Gastroesophageal sphincter (tissue), 4 donors: Measurements from ENCODE around the gene CRABP2. TPM values are rescaled to one million over a fixed set of nuclear protein-coding genes. Genes with fewer than 3 reads are reported as not detected.

ENCODE experiments used
- ATAC-seq: fragments of 150-250 bp; one replicate; pipeline ENCODE4 v1.9.1; 2016; ENCODE audit warnings: mild to moderate bottlenecking, moderate library complexity
- H3K27ac ChIP-seq, 4 donors: fragments of 200-600 bp; sonication (generic) in 3 of 4; 1 replicate in 3 of 4; 2 replicates in 1 of 4; pipeline ENCODE4 v1.5.1; 2016 to 2019
- H3K27me3 ChIP-seq: fragments of 200-600 bp; sonication (generic); one replicate; pipeline ENCODE4 v1.5.1; 2019
- H3K36me3 ChIP-seq, 2 donors: fragments of 200-600 bp; sonication (generic); one replicate each; pipeline ENCODE4 v1.5.1; 2019; ENCODE audit warnings: control low read depth in 1 of 2
- H3K4me1 ChIP-seq, 3 donors: fragments of 200-600 bp; sonication (generic); 1 replicate in 2 of 3; 2 replicates in 1 of 3; pipeline ENCODE4 v1.5.1; 2016 to 2019; ENCODE audit warnings: control low read depth in 2 of 3
- H3K4me3 ChIP-seq, 2 donors: fragments of 200-600 bp; sonication (generic); one replicate each; pipeline ENCODE4 v1.5.1; 2019; ENCODE audit warnings: mild to moderate bottlenecking in 1 of 2, moderate library complexity in 1 of 2
- H3K9me3 ChIP-seq, 3 donors: fragments of 200-600 bp; sonication (generic); one replicate each; pipeline ENCODE4 v1.5.1; 2017 to 2019; ENCODE audit warnings: control low read depth in 2 of 3
- EP300 ChIP-seq: sonication (generic); formaldehyde crosslinking; IDR thresholded peaks from one replicate; pipeline ENCODE4 v1.6.1; 2017; ENCODE audit warnings: antibody characterized with exemption, mild to moderate bottlenecking
- POLR2A ChIP-seq, 2 donors: fragments of 450-650 bp; IDR thresholded peaks; one replicate each; pipeline ENCODE4 v1.6.1; 2017; ENCODE audit warnings: antibody characterized with exemption in 2 of 2, mild to moderate bottlenecking in 2 of 2, moderate library complexity in 1 of 2
- POLR2AphosphoS5 ChIP-seq: sonication (generic); formaldehyde crosslinking; IDR thresholded peaks from one replicate; pipeline ENCODE4 v1.6.1; 2017; ENCODE audit warnings: antibody characterized with exemption
- WGBS, 2 donors: methylation state at CpG; one replicate each; pipeline ENCODE4 v1.1.5; 2018; ENCODE audit warnings: low coverage in 1 of 2; 5-methylcytosine and 5-hydroxymethylcytosine counted together
- total RNA-seq, 4 donors: library from RNA; depleted of rRNA; stranded (reverse); fragments of >200 nt; gene quantifications; one replicate each; pipeline ENCODE4 v1.1.0, GENCODE V29; 2016
- TF ChIP-seq, protein P1 (sequence below), 4 experiments: fragments of 200-600 bp in 2 of 4; fragments of 450-650 bp in 2 of 4; sonication (generic) in 1 of 4; IDR thresholded peaks; one replicate each; pipeline ENCODE4 v1.5.1; 2017 to 2019; ENCODE audit warnings: antibody characterized with exemption in 4 of 4, mild to moderate bottlenecking in 2 of 4, moderate library complexity in 2 of 4

The CRABP2 gene
- total RNA-seq, 4 donors from 2014 or later = 0.54 to 36.7 (median 6.0) TPM

DNA sequence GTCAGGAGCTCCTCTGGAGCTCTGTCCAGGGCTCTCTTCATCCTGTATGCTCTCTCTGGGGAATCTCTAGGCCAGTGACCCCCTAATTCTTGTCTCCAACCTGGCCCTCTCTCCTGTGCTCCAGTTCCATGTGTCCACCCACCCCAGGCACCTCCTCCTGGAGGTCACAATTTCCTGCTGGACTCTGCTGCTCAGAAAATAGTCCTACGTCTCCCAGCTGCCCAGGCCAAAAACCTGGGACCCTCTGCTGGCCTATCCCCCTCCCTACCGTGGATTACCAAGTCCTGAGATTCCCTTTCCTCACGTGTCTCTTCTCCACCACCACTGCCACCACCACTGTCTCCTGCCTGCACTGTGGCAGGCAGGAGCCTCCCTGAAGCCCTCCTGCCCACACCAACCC, 39.8 kb downstream of the CRABP2 start:
- H3K27ac ChIP-seq = peak overlapping the region in 3 of 4 donors; percentile 81 to 85 (median 84)
- TF ChIP-seq, protein P1, sequence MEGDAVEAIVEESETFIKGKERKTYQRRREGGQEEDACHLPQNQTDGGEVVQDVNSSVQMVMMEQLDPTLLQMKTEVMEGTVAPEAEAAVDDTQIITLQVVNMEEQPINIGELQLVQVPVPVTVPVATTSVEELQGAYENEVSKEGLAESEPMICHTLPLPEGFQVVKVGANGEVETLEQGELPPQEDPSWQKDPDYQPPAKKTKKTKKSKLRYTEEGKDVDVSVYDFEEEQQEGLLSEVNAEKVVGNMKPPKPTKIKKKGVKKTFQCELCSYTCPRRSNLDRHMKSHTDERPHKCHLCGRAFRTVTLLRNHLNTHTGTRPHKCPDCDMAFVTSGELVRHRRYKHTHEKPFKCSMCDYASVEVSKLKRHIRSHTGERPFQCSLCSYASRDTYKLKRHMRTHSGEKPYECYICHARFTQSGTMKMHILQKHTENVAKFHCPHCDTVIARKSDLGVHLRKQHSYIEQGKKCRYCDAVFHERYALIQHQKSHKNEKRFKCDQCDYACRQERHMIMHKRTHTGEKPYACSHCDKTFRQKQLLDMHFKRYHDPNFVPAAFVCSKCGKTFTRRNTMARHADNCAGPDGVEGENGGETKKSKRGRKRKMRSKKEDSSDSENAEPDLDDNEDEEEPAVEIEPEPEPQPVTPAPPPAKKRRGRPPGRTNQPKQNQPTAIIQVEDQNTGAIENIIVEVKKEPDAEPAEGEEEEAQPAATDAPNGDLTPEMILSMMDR (IDR thresholded peaks at IDR 0.05) = no peak
- no peak for TF ChIP-seq POLR2AphosphoS5
- no peak for TF ChIP-seq POLR2A (IDR thresholded peaks at IDR 0.05)
- no peak for TF ChIP-seq EP300
- H3K9me3 ChIP-seq = no peaks in the 10 kb centered on the region
- no peaks in the 10 kb centered on the region for H3K27me3 ChIP-seq
- peaks cover 2 to 100% (median 83%) of the 10 kb centered on the region in 3 donors for H3K4me1 ChIP-seq
- ATAC-seq = no peak
- H3K36me3 ChIP-seq = no peaks in the 10 kb centered on the region
- no peak overlapping the region for H3K4me3 ChIP-seq
- 37 to 54% methylated on average over 2 to 3 of the region's 3 CpGs for WGBS, 2 donors

GRCh38 chr1:156664767-156665411, 40.5 kb downstream of the CRABP2 start:
- ATAC-seq = no peak
- Histone ChIP-seq H3K27ac (peak overlapping the region in 3 of 4 donors; percentile 81 to 85 (median 84)), H3K4me1 (peaks cover 2 to 100% (median 82%) of the 10 kb centered on the region in 3 donors), H3K27me3 (no peaks in the 10 kb centered on the region), H3K9me3 (no peaks in the 10 kb centered on the region), H3K4me3 (no peak overlapping the region), H3K36me3 (no peaks in the 10 kb centered on the region)
- WGBS, 2 donors = 48 to 83% methylated on average over 1 to 6 of the region's 16 CpGs
- TF ChIP-seq, protein P1 (IDR thresholded peaks at IDR 0.05) = no peak

DNA sequence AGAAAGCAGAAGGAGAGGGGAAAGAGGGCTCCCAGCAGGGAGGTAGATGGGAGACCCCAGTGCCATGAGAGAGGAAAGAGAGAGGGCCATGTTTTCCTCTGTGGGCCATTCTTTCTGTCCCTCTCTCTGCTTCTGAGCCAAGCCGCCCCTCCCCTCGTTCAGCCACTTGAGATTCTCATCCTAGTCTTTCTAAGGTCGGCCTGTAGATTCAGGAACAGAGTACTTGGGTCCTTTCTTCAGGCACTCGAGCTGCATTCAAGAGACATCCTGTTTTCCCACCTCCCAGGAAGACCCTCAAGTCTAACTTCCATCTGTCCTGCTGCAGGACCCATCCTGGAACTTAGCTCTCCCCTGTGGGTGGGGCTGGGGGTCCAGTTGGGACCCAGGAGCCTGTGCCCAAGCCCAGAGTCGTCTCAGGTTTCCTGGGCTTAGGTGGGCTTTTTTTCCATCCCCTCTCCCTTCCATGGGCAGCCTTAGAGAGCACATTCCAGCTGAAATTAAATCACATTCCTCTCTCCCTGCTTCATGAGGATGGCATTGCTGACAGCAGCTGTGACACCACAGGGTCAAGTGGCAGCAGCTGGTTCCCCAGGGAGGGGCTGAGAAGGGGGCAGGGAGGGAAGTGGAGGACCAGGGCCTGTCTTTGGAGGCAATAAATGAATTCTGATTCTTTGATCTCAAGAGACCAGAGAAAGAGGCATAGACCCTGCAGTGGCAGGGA, 41.2 kb downstream of the CRABP2 start:
- WGBS, 2 donors = 49% methylated on average over 4 to 5 of the region's 5 CpGs
- ATAC-seq = no peak
- Histone ChIP-seq H3K36me3 (no peaks in the 10 kb centered on the region), H3K4me1 (peaks cover 2 to 100% (median 82%) of the 10 kb centered on the region in 3 donors), H3K27me3 (no peaks in the 10 kb centered on the region), H3K27ac (peak overlapping the region in 3 of 4 donors; percentile 81 to 85 (median 84)), H3K4me3 (no peak overlapping the region), H3K9me3 (no peaks in the 10 kb centered on the region)
- TF ChIP-seq, protein P1 (IDR thresholded peaks at IDR 0.05) = no peak
- TF ChIP-seq POLR2AphosphoS5 (no peak), POLR2A (IDR thresholded peaks at IDR 0.05) (no peak), EP300 (no peak)

- Histone ChIP-seq H3K27ac (peak overlapping the region in 3 of 4 donors; percentile 81 to 85 (median 84)), H3K4me1 (peaks cover 2 to 94% (median 76%) of the 10 kb centered on the region in 3 donors), H3K9me3 (no peaks in the 10 kb centered on the region), H3K27me3 (peaks cover 2% of the 10 kb centered on the region), H3K4me3 (no peak overlapping the region), H3K36me3 (no peaks in the 10 kb centered on the region)
- TF ChIP-seq EP300 (no peak), POLR2A (IDR thresholded peaks at IDR 0.05) (no peak), POLR2AphosphoS5 (no peak)
- TF ChIP-seq, protein P1 (IDR thresholded peaks at IDR 0.05) = no peak
- 6 to 35% methylated on average over 2 to 5 of the region's 5 CpGs for WGBS, 2 donors
- no peak for ATAC-seq
Measured at GRCh38 chr1:156663178-156663577, 42.2 kb downstream of the CRABP2 start.

- ATAC-seq = no peak
- H3K4me1 ChIP-seq = peaks cover 2 to 94% (median 73%) of the 10 kb centered on the region in 3 donors
- H3K36me3 ChIP-seq = no peaks in the 10 kb centered on the region
- peak overlapping the region in 3 of 4 donors; percentile 81 to 85 (median 84) for H3K27ac ChIP-seq
- TF ChIP-seq, protein P1 (IDR thresholded peaks at IDR 0.05) = no peak
- no peak for TF ChIP-seq POLR2AphosphoS5
- TF ChIP-seq POLR2A (IDR thresholded peaks at IDR 0.05) = no peak
- TF ChIP-seq EP300 = no peak
- peaks cover 7% of the 10 kb centered on the region for H3K27me3 ChIP-seq
- no peak overlapping the region for H3K4me3 ChIP-seq
- H3K9me3 ChIP-seq = no peaks in the 10 kb centered on the region
- 88% methylated on average over 3 of the region's 5 CpGs; no CpG with 5 or more reads in 1 of the 2 donors for WGBS, 2 donors
Measured at GRCh38 chr1:156662800-156663055, 42.7 kb downstream of the CRABP2 start.
